GM12873 (cell line): Measurements from ENCODE around the gene LIN7B.

Experiments
- CTCF ChIP-seq: IDR thresholded peaks from 2 replicates; pipeline ENCODE4 v1.5.1; 2012; ENCODE audit warnings: low read depth, mild to moderate bottlenecking, moderate library complexity, low read length, control low read depth; ENCODE audit not compliant: insufficient read depth; ENCODE audit errors: missing control alignments

The LIN7B gene

GRCh38 chr19:49154279-49154678, 40.1 kb downstream of the LIN7B start:
- no peak for TF ChIP-seq CTCF

GRCh38 chr19:49155005-49155819, 41.0 kb downstream of the LIN7B start, which contains the start of gene HRC:
HRC (minus strand) TSS chr19:49155396; CDS start chr19:49155237, 159 bp downstream.
- no peak for TF ChIP-seq CTCF

GRCh38 chr19:49155820-49156346, 41.7 kb downstream of the LIN7B start:
- no peak for TF ChIP-seq CTCF

- no peak for TF ChIP-seq CTCF
These were observed 43.5 kb downstream of the LIN7B start, which contains the start of gene TRPM4 for GRCh38 chr19:49157445-49158224. TRPM4 (plus strand) TSS chr19:49157792; CDS start chr19:49157867, 75 bp downstream.

- TF ChIP-seq CTCF: no peak
These were observed 46.5 kb downstream of the LIN7B start for GRCh38 chr19:49160450-49161189.

GRCh38 chr19:49161987-49162386, 47.8 kb downstream of the LIN7B start:
- TF ChIP-seq CTCF: no peak
